Cardiac fibroblast (primary cell): ENCODE results near the gene MRPS11.

Experiments
- DNase-seq, 2 donors: peaks; one replicate each; pipeline versions ENCODE4 v3.0.0 to v3.0.0-alpha.2; 2010; ENCODE audit warnings: low read depth in 2 of 2
- H3K4me3 ChIP-seq, 2 donors: replicated peaks in 1 of 2; 1 replicate in 1 of 2; 2 replicates in 1 of 2; pipeline ENCODE4 v1.5.1; 2011; ENCODE audit warnings: low read depth in 2 of 2, low read length in 2 of 2, mild to moderate bottlenecking in 2 of 2, moderate library complexity in 1 of 2
- TF ChIP-seq, protein P1 (sequence below): IDR thresholded peaks from one replicate; pipeline ENCODE4 v1.5.1; 2011; ENCODE audit warnings: low read depth, mild to moderate bottlenecking, low read length, inconsistent platforms

MRPS11 gene

DNA sequence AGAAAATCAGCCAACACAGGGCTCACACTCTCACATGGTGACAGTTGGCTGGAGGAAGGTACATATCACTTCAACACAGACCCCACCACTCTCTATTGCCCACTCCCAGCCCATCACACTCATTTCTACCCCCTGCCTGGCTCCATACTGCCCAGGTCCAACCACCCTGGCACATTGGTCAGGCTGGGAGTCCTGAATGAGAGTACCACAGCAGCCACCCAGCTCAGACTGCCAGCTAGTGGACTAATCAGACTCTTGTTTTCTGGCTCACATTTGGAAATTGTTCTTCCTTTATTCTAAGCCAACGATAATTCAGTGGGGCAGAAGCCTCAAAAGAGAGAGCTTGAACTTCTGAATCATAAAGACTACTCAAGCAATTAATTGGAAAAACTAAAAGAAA, 20.3 kb upstream of the MRPS11 start:
- DNase-seq, result no peak
- TF ChIP-seq, protein P1, sequence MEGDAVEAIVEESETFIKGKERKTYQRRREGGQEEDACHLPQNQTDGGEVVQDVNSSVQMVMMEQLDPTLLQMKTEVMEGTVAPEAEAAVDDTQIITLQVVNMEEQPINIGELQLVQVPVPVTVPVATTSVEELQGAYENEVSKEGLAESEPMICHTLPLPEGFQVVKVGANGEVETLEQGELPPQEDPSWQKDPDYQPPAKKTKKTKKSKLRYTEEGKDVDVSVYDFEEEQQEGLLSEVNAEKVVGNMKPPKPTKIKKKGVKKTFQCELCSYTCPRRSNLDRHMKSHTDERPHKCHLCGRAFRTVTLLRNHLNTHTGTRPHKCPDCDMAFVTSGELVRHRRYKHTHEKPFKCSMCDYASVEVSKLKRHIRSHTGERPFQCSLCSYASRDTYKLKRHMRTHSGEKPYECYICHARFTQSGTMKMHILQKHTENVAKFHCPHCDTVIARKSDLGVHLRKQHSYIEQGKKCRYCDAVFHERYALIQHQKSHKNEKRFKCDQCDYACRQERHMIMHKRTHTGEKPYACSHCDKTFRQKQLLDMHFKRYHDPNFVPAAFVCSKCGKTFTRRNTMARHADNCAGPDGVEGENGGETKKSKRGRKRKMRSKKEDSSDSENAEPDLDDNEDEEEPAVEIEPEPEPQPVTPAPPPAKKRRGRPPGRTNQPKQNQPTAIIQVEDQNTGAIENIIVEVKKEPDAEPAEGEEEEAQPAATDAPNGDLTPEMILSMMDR, result no peak
- no peak overlapping the region for H3K4me3 ChIP-seq

DNA sequence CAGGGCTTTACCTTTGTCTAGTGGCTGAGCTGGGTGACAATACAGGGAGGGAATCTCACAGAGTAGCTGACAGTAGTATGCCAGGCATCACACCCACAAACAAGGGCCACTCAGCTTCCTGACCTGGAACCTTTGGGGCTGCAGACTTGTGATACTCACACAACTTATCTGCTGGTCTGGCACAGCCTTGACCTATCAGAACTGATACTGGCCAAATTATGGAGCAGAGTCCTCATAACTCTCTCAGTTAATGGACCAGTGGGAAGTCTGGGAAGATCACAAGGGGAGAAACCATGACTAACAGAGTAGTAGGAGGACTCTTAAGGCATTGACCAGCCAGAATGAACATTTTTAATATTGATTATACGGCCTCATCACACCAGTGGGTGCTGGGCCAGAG, 19.8 kb upstream of the MRPS11 start:
- H3K4me3 ChIP-seq, result no peak overlapping the region
- TF ChIP-seq, protein P1, result no peak
- DNase-seq, result no peak

DNA sequence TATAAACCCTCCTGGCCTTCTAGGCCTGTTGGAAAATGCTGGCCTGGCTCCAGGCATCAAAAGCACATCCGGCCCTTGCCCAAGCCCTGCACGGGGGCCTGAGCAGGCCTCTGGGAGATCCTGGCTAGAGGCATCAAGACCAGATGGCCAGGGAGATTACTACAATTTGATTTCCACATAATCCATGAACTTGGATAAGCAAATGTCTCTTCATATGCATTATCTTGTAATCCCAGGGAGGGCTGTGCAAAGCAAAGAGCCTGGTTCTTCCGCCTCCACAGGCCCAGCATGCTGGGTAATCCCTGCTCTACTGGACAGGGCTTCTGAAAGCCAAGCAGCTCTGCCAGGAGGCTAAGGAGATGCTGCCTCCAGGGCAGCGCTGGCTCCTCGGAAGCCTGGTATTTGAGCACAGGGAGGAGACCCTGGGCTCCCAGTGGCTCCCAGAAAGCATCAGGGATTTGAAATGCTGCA, 18.5 kb upstream of the MRPS11 start:
- DNase-seq, result no peak
- no peak overlapping the region for H3K4me3 ChIP-seq
- TF ChIP-seq, protein P1, result no peak

DNA sequence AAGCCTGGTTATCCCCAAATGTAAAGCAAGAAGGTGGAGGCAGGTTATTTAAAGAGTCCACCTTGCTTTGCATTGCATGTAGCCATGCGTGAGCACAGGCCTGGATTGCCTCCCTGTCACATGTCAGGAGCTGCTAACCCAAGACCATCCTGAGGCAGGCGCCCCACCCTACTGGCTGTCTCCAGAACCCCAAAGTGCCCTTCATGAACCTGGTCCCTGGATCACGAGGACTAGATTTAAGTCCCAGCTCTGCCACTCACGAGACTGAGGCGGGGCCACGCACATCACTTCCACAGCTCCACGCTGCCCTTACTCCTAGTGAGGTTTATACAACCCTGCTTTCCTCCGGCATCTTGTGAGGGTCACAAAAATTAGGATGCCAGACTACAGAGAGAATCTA, 17.9 kb upstream of the MRPS11 start:
- TF ChIP-seq, protein P1, result no peak
- H3K4me3 ChIP-seq, result no peak overlapping the region
- DNase-seq, result no peak

DNA sequence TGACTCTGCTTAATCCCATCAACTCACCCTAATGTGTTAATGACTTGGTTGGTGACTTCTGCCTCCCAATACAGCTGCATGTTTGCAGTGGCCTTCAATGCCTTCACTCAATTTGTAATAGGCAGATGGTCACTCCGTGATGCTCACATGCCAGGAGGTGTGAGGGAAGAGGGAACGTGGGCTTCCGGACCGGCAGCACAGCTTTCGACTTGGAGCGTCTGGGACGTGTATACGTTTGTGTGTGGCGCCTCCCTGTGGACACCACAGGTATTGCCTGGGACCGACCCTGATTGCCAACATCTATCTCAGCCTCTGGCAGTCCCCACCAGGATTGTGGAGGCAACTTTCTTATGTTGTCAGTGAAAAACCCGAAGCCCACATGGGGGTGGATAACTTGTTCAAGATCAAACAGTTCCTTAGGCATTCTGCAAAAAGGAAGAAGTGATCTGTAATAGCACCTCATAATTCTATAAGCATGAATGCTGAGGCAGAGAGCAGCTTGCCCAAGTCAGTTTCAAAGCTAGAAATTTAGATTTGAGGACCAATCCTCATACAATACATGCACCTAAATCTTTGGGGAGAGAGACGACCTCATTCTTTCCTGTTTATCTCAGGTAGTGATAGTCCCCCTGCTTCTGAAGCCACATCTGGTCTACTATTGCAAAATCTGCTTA, 17.2 kb upstream of the MRPS11 start:
- H3K4me3 ChIP-seq, result no peak overlapping the region
- peak; percentile 71 to 78 for DNase-seq
- TF ChIP-seq, protein P1, result peak; percentile 84

DNA sequence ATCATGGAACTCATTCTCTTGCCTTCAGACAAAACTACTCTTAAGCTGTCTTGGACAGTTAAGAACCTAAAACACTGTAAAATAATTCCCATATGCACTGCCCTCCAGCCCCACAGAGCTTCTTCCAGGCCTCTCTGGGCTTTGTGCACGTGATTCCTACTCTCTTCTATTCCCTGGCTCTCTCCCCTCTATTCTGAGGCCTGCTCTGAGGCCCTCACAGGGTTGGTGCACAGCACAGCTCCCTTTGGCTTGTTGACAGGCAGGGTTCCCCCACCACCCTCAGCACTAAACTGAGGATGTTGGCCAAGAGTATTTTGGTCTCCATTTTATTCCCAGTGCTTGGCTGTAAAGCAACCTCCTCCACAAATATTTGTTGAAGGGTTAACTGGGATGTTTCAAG, 13.9 kb upstream of the MRPS11 start:
- DNase-seq, result peak in 1 of 2 donors; percentile 13
- TF ChIP-seq, protein P1, result no peak

DNA sequence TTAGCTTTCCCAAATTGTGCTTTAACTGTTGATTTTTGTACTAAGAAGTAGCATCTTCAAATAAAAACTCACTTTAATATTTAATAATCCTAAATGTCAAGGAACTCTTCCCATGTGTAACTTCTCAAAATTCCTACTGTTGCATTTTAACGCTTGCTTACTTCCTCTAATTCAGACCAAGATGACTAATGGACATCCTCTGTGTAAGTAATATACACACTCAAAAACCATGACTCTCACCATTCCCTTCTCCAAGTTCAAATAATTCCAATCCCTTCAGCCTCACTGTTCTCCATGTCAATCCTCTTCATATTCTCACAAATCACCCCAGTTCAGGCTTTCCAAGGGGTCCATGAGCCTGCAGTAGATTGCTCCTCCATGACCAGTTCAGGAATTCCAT, 13.3 kb upstream of the MRPS11 start:
- TF ChIP-seq, protein P1, result no peak
- DNase-seq, result peak; percentile 2 to 39
- H3K4me3 ChIP-seq, result no peak overlapping the region

More for the DNA sequence above, 13.9 kb upstream of the MRPS11 start:
- no peak overlapping the region for H3K4me3 ChIP-seq
